ENCODE results near the gene KIRREL3.

Gene KIRREL3

GRCh38 chr11:126542334-126543015 lies 458.1 kb downstream of the KIRREL3 start:
- no peak for DNase-seq
- Mint-ChIP-seq H3K9me3 (no peaks in the 10 kb centered on the region), H3K36me3 (no peaks in the 10 kb centered on the region), H3K4me1 (no peaks in the 10 kb centered on the region), H3K27ac (no peak overlapping the region), H3K4me3 (no peak overlapping the region), H3K27me3 (peaks cover 18% of the 10 kb centered on the region)
- CTCF ChIA-PET, result no interaction called here

GRCh38 chr11:126538071-126538470 lies 462.5 kb downstream of the KIRREL3 start:
- DNase-seq, result no peak
- CTCF ChIA-PET, result no interaction called here
- H3K27ac Mint-ChIP-seq, result no peak overlapping the region
- no peaks in the 10 kb centered on the region for H3K9me3 Mint-ChIP-seq
- H3K4me3 Mint-ChIP-seq, result no peak overlapping the region
- no peaks in the 10 kb centered on the region for H3K4me1 Mint-ChIP-seq
- no peaks in the 10 kb centered on the region for H3K36me3 Mint-ChIP-seq
- H3K27me3 Mint-ChIP-seq, result peaks cover 10% of the 10 kb centered on the region

GRCh38 chr11:126537492-126537891 lies 463.1 kb downstream of the KIRREL3 start:
- no peak overlapping the region for H3K27ac Mint-ChIP-seq
- no peak overlapping the region for H3K4me3 Mint-ChIP-seq
- no peaks in the 10 kb centered on the region for H3K36me3 Mint-ChIP-seq
- H3K27me3 Mint-ChIP-seq, result peaks cover 7% of the 10 kb centered on the region
- CTCF ChIA-PET, result no interaction called here
- no peaks in the 10 kb centered on the region for H3K4me1 Mint-ChIP-seq
- H3K9me3 Mint-ChIP-seq, result no peaks in the 10 kb centered on the region
- DNase-seq, result no peak

- CTCF ChIA-PET, result interaction anchor here (1.2 kb wide), 1 partner anchor 54 kb away, joined by 3 read pairs; no protein-coding TSS in a partner anchor
- no peak overlapping the region for H3K27ac Mint-ChIP-seq
- H3K36me3 Mint-ChIP-seq, result no peaks in the 10 kb centered on the region
- H3K9me3 Mint-ChIP-seq, result no peaks in the 10 kb centered on the region
- peaks cover 7% of the 10 kb centered on the region for H3K27me3 Mint-ChIP-seq
- no peak overlapping the region for H3K4me3 Mint-ChIP-seq
- H3K4me1 Mint-ChIP-seq, result no peaks in the 10 kb centered on the region
- no peak for DNase-seq
Observed at GRCh38 chr11:126534141-126534805, 466.3 kb downstream of the KIRREL3 start.

- no peaks in the 10 kb centered on the region for H3K9me3 Mint-ChIP-seq
- H3K27me3 Mint-ChIP-seq, result peaks cover 7% of the 10 kb centered on the region
- no peaks in the 10 kb centered on the region for H3K36me3 Mint-ChIP-seq
- CTCF ChIA-PET, result interaction anchor here (1.2 kb wide), 1 partner anchor 53 kb away, joined by 3 read pairs; no protein-coding TSS in a partner anchor
- no peak for DNase-seq
- no peak overlapping the region for H3K4me3 Mint-ChIP-seq
- H3K27ac Mint-ChIP-seq, result no peak overlapping the region
- no peaks in the 10 kb centered on the region for H3K4me1 Mint-ChIP-seq
Observed at GRCh38 chr11:126533560-126533959, 467.0 kb downstream of the KIRREL3 start.

- no peaks in the 10 kb centered on the region for H3K9me3 Mint-ChIP-seq
- no peak overlapping the region for H3K4me3 Mint-ChIP-seq
- peaks cover 7% of the 10 kb centered on the region for H3K27me3 Mint-ChIP-seq
- no peaks in the 10 kb centered on the region for H3K36me3 Mint-ChIP-seq
- no peaks in the 10 kb centered on the region for H3K4me1 Mint-ChIP-seq
- CTCF ChIA-PET, result no interaction called here
- DNase-seq, result no peak
- no peak overlapping the region for H3K27ac Mint-ChIP-seq
Observed at GRCh38 chr11:126530416-126530815, 470.2 kb downstream of the KIRREL3 start.

GRCh38 chr11:126529037-126529436 lies 471.5 kb downstream of the KIRREL3 start:
- H3K27me3 Mint-ChIP-seq, result peaks cover 7% of the 10 kb centered on the region
- CTCF ChIA-PET, result no interaction called here
- no peak overlapping the region for H3K27ac Mint-ChIP-seq
- DNase-seq, result no peak
- no peaks in the 10 kb centered on the region for H3K4me1 Mint-ChIP-seq
- no peaks in the 10 kb centered on the region for H3K36me3 Mint-ChIP-seq
- H3K9me3 Mint-ChIP-seq, result no peaks in the 10 kb centered on the region
- H3K4me3 Mint-ChIP-seq, result no peak overlapping the region

- CTCF ChIA-PET, result no interaction called here
Observed at GRCh38 chr11:126528075-126528474, 472.5 kb downstream of the KIRREL3 start.

GRCh38 chr11:126527651-126528050 lies 472.9 kb downstream of the KIRREL3 start:
- no peak overlapping the region for H3K27ac Mint-ChIP-seq
- CTCF ChIA-PET, result no interaction called here
- H3K4me3 Mint-ChIP-seq, result no peak overlapping the region
- no peaks in the 10 kb centered on the region for H3K9me3 Mint-ChIP-seq
- H3K4me1 Mint-ChIP-seq, result no peaks in the 10 kb centered on the region
- H3K27me3 Mint-ChIP-seq, result peaks cover 4% of the 10 kb centered on the region
- no peak for DNase-seq
- no peaks in the 10 kb centered on the region for H3K36me3 Mint-ChIP-seq

More at GRCh38 chr11:126528075-126528474, 472.5 kb downstream of the KIRREL3 start:
- Mint-ChIP-seq H3K36me3 (no peaks in the 10 kb centered on the region), H3K4me1 (no peaks in the 10 kb centered on the region), H3K9me3 (no peaks in the 10 kb centered on the region), H3K27ac (no peak overlapping the region), H3K4me3 (no peak overlapping the region), H3K27me3 (peaks cover 4% of the 10 kb centered on the region)
- DNase-seq, result no peak

GRCh38 chr11:126526471-126526870 lies 474.1 kb downstream of the KIRREL3 start:
- peaks cover 4% of the 10 kb centered on the region for H3K27me3 Mint-ChIP-seq
- no peak for DNase-seq
- no peaks in the 10 kb centered on the region for H3K9me3 Mint-ChIP-seq
- CTCF ChIA-PET, result no interaction called here
- H3K4me3 Mint-ChIP-seq, result no peak overlapping the region
- no peaks in the 10 kb centered on the region for H3K36me3 Mint-ChIP-seq
- no peak overlapping the region for H3K27ac Mint-ChIP-seq
- no peaks in the 10 kb centered on the region for H3K4me1 Mint-ChIP-seq

- H3K4me1 Mint-ChIP-seq, result no peaks in the 10 kb centered on the region
- DNase-seq, result no peak
- H3K4me3 Mint-ChIP-seq, result no peak overlapping the region
- H3K9me3 Mint-ChIP-seq, result no peaks in the 10 kb centered on the region
- peaks cover 4% of the 10 kb centered on the region for H3K27me3 Mint-ChIP-seq
- no peak overlapping the region for H3K27ac Mint-ChIP-seq
- H3K36me3 Mint-ChIP-seq, result no peaks in the 10 kb centered on the region
- CTCF ChIA-PET, result no interaction called here
Observed at GRCh38 chr11:126525702-126526101, 474.9 kb downstream of the KIRREL3 start.

- no peaks in the 10 kb centered on the region for H3K4me1 Mint-ChIP-seq
- H3K9me3 Mint-ChIP-seq, result no peaks in the 10 kb centered on the region
- H3K27ac Mint-ChIP-seq, result no peak overlapping the region
- CTCF ChIA-PET, result no interaction called here
- H3K4me3 Mint-ChIP-seq, result no peak overlapping the region
- no peaks in the 10 kb centered on the region for H3K36me3 Mint-ChIP-seq
- DNase-seq, result no peak
- H3K27me3 Mint-ChIP-seq, result peaks cover 7% of the 10 kb centered on the region
Observed at GRCh38 chr11:126525216-126525615, 475.4 kb downstream of the KIRREL3 start.

GRCh38 chr11:126523441-126524205 lies 476.9 kb downstream of the KIRREL3 start:
- H3K4me1 Mint-ChIP-seq, result no peaks in the 10 kb centered on the region
- H3K27ac Mint-ChIP-seq, result no peak overlapping the region
- DNase-seq, result no peak
- H3K9me3 Mint-ChIP-seq, result no peaks in the 10 kb centered on the region
- no peak overlapping the region for H3K4me3 Mint-ChIP-seq
- H3K27me3 Mint-ChIP-seq, result peaks cover 8% of the 10 kb centered on the region
- CTCF ChIA-PET, result interaction anchor here (0.9 to 1.9 kb wide), 2 partner anchors 39 to 43 kb away, joined by 3 to 5 read pairs; no protein-coding TSS in a partner anchor
- H3K36me3 Mint-ChIP-seq, result no peaks in the 10 kb centered on the region

- Mint-ChIP-seq H3K9me3 (no peaks in the 10 kb centered on the region), H3K4me1 (no peaks in the 10 kb centered on the region), H3K27ac (no peak overlapping the region), H3K36me3 (no peaks in the 10 kb centered on the region), H3K4me3 (no peak overlapping the region), H3K27me3 (peaks cover 8% of the 10 kb centered on the region)
- CTCF ChIA-PET, result interaction anchor here (1.9 kb wide), 1 partner anchor 38 kb away, joined by 5 read pairs; no protein-coding TSS in a partner anchor
- no peak for DNase-seq
Observed at GRCh38 chr11:126522606-126523005, 478.0 kb downstream of the KIRREL3 start.

Data from activated naive CD4-positive, alpha-beta T cell treated with anti-CD3 and anti-CD28 coated beads, Interleukin-2, amount 10 ng/mL, durations not matched to agents 7 days and 5 days (primary cell).